ENCODE data around the gene ARHGDIB. TPM values are rescaled to one million over a fixed set of nuclear protein-coding genes. Genes with fewer than 3 reads are reported as not detected.

ARHGDIB gene
- total and polyA plus RNA-seq, 2 of the 13 experiments (the other 11 are each of a cell fraction or from before 2014, with no cell fraction given): 0.11 to 0.87 TPM

- no peak for FAIRE-seq
- in situ Hi-C loops (cut with HindIII; ENCODE audit: extremely low pct_ligation_motif_present, low pct_unique_long_range_greater_than_20kb): no loop called here
- Histone ChIP-seq H3K4me2 (ENCODE audit: low read depth, low read length) (no peak overlapping the region), H3K9ac (ENCODE audit: insufficient read depth, low read depth, low read length) (no peak overlapping the region), H3K4me1 (ENCODE audit: insufficient read depth, low read length) (no peaks in the 10 kb centered on the region), H3K79me2 (ENCODE audit: insufficient read depth, low read length) (no peaks in the 10 kb centered on the region), H4K20me1 (ENCODE audit: insufficient read depth, low read length) (no peaks in the 10 kb centered on the region), H3K4me3 (replicated peaks in 1 of 3; ENCODE audit: insufficient read depth in 1 of 3, low read depth in 2 of 3, low read length in 3 of 3) (no peak overlapping the region), H3K27ac (ENCODE audit: extremely low read length, insufficient read depth, low read length) (no peak overlapping the region), H3K9me3 (ENCODE audit: low read length) (no peaks in the 10 kb centered on the region), H3K27me3 (ENCODE audit: control insufficient read depth in 1 of 2, insufficient read depth in 2 of 2, low read length in 2 of 2) (no peaks in the 10 kb centered on the region), H3K36me3 (replicated peaks in 1 of 2; ENCODE audit: control insufficient read depth in 1 of 2, insufficient read depth in 2 of 2, low read length in 2 of 2) (no peaks in the 10 kb centered on the region), H2AFZ (ENCODE audit: low read length) (no peak overlapping the region)
- CTCF ChIA-PET (ENCODE audit: low intra/inter-chr PET ratio, low total read pairs): no interaction called here
- no peak for DNase-seq (ENCODE audit: low spot score)
- TF ChIP-seq MTA1 (CRISPR knock-in tag; IDR thresholded peaks at IDR 0.05; ENCODE audit: borderline replicate concordance) (no peak), UBTF (CRISPR knock-in tag; IDR thresholded peaks at IDR 0.05) (no peak), DMAP1 (CRISPR knock-in tag; IDR thresholded peaks at IDR 0.05) (no peak), ZNF598 (CRISPR knock-in tag; IDR thresholded peaks at IDR 0.05; ENCODE audit: borderline replicate concordance) (no peak)
- no TSS peak for BruUV-seq (replicated peaks)
- POLR2A ChIA-PET: no interaction called here
- intact Hi-C loops (cut with micrococcal nuclease; ENCODE audit: unreplicated experiment): no loop called here
- WGBS (ENCODE audit: low lambda C conversion rate): 28% methylated on average over 2 of the region's 2 CpGs
- no peak for ATAC-seq
Measured at GRCh38 chr12:14965221-14965620, 3.8 kb upstream of the ARHGDIB start.

DNA sequence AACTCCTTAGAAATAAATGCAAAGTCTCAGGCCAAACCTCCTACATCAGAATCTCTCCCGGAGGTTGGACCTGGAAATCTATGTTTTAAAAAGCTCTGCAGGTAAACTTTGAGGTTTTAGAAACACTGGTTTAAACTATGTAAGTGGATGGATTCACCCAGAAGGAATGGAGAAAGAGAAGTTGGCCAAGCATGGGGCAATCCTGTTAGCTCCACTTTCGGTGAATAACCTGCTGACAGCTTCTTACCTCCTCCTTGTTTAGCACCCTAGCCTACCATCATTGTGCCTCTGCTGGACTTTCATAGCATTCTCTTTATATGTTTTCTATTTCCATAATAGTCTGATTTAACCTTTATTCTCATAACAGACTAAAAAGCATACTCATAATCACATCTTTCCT is 3.0 kb upstream of the ARHGDIB start:
- no peaks in the 10 kb centered on the region for H4K20me1 ChIP-seq (ENCODE audit: insufficient read depth, low read length)
- H3K36me3 ChIP-seq (replicated peaks in 1 of 2; ENCODE audit: control insufficient read depth in 1 of 2, insufficient read depth in 2 of 2, low read length in 2 of 2): no peaks in the 10 kb centered on the region
- no peak overlapping the region for H2AFZ ChIP-seq (ENCODE audit: low read length)
- TF ChIP-seq RELA (CRISPR knock-in tag; IDR thresholded peaks at IDR 0.05): no peak
- no peak for TF ChIP-seq ZNF558 (CRISPR knock-in tag; IDR thresholded peaks at IDR 0.05; ENCODE audit: borderline replicate concordance)
- H3K79me2 ChIP-seq (ENCODE audit: insufficient read depth, low read length): no peaks in the 10 kb centered on the region
- H3K4me2 ChIP-seq (ENCODE audit: low read depth, low read length): no peak overlapping the region
- H3K9me3 ChIP-seq (ENCODE audit: low read length): no peaks in the 10 kb centered on the region
- CTCF ChIA-PET (ENCODE audit: low intra/inter-chr PET ratio, low total read pairs): no interaction called here
- no TSS peak for BruUV-seq (replicated peaks)
- in situ Hi-C loops (cut with HindIII; ENCODE audit: extremely low pct_ligation_motif_present, low pct_unique_long_range_greater_than_20kb) (no loop called here), intact Hi-C loops (cut with micrococcal nuclease; ENCODE audit: unreplicated experiment) (no loop called here)
- WGBS (ENCODE audit: low lambda C conversion rate): 16% methylated on average over 2 of the region's 2 CpGs
- FAIRE-seq: no peak
- no peak for DNase-seq (ENCODE audit: low spot score)
- H3K27me3 ChIP-seq (ENCODE audit: control insufficient read depth in 1 of 2, insufficient read depth in 2 of 2, low read length in 2 of 2): no peaks in the 10 kb centered on the region
- H3K27ac ChIP-seq (ENCODE audit: extremely low read length, insufficient read depth, low read length): no peak overlapping the region
- POLR2A ChIA-PET: no interaction called here
- no peak for ATAC-seq
- no peak overlapping the region for H3K9ac ChIP-seq (ENCODE audit: insufficient read depth, low read depth, low read length)
- H3K4me3 ChIP-seq (replicated peaks in 1 of 3; ENCODE audit: insufficient read depth in 1 of 3, low read depth in 2 of 3, low read length in 3 of 3): no peak overlapping the region
- no peaks in the 10 kb centered on the region for H3K4me1 ChIP-seq (ENCODE audit: insufficient read depth, low read length)

Data from HepG2 (cell line).